ENCODE measurements around the gene GABRB2. TPM values are rescaled to one million over a fixed set of nuclear protein-coding genes. Genes with fewer than 3 reads are reported as not detected.

GABRB2 gene
- total RNA-seq, 1 donor from 2014 or later = 0.26 TPM

- peaks cover 4% of the 10 kb centered on the region for H3K4me1 Mint-ChIP-seq (ENCODE audit: unreplicated experiment)
- no peak for TF ChIP-seq CTCF (IDR thresholded peaks at IDR 0.05; ENCODE audit: unreplicated experiment)
- no peak for DNase-seq (ENCODE audit: low spot score)
Measured at GRCh38 chr5:161333194-161333880, 213.2 kb downstream of the GABRB2 start.

GRCh38 chr5:161332343-161332742 lies 214.2 kb downstream of the GABRB2 start:
- Mint-ChIP-seq H3K27ac (ENCODE audit: unreplicated experiment) (no peak overlapping the region), H3K9me3 (ENCODE audit: unreplicated experiment) (no peaks in the 10 kb centered on the region), H3K4me3 (ENCODE audit: unreplicated experiment) (no peak overlapping the region), H3K27me3 (ENCODE audit: unreplicated experiment) (no peaks in the 10 kb centered on the region), H3K4me1 (ENCODE audit: unreplicated experiment) (peaks cover 4% of the 10 kb centered on the region), H3K36me3 (ENCODE audit: low read depth, unreplicated experiment) (no peaks in the 10 kb centered on the region)
- DNase-seq (ENCODE audit: low spot score) = no peak
- no peak for TF ChIP-seq CTCF (IDR thresholded peaks at IDR 0.05; ENCODE audit: unreplicated experiment)

More at GRCh38 chr5:161333194-161333880, 213.2 kb downstream of the GABRB2 start:
- H3K4me3 Mint-ChIP-seq (ENCODE audit: unreplicated experiment) = no peak overlapping the region
- no peaks in the 10 kb centered on the region for H3K9me3 Mint-ChIP-seq (ENCODE audit: unreplicated experiment)
- no peaks in the 10 kb centered on the region for H3K36me3 Mint-ChIP-seq (ENCODE audit: low read depth, unreplicated experiment)
- no peak overlapping the region for H3K27ac Mint-ChIP-seq (ENCODE audit: unreplicated experiment)
- H3K27me3 Mint-ChIP-seq (ENCODE audit: unreplicated experiment) = no peaks in the 10 kb centered on the region

DNA sequence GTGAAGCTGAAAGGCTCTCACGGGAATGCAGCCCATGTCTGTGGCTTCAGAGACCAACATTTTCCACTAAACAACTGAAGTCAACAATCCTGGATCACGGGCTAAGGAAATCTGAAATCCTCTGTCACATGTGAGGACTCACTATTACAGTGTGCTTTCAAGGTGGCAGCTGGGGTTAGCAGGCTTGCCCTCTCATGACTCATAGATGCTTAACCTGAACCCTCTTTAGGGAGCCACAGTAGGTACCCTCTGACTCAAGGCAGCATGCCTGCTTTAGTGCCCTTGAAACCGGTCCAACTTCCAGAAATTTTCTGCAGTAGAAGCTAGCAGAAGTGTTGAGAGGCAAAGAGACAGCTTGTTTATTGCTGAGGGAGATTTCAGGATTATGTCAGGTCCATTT lies 232.5 kb downstream of the GABRB2 start:
- Mint-ChIP-seq H3K4me3 (ENCODE audit: unreplicated experiment) (no peak overlapping the region), H3K4me1 (ENCODE audit: unreplicated experiment) (peaks cover 23% of the 10 kb centered on the region), H3K27ac (ENCODE audit: unreplicated experiment) (no peak overlapping the region), H3K36me3 (ENCODE audit: low read depth, unreplicated experiment) (no peaks in the 10 kb centered on the region), H3K27me3 (ENCODE audit: unreplicated experiment) (peaks cover 1% of the 10 kb centered on the region), H3K9me3 (ENCODE audit: unreplicated experiment) (no peaks in the 10 kb centered on the region)
- no peak for DNase-seq (ENCODE audit: low spot score)
- no peak for TF ChIP-seq CTCF (IDR thresholded peaks at IDR 0.05; ENCODE audit: unreplicated experiment)

GRCh38 chr5:161312882-161313281 lies 233.6 kb downstream of the GABRB2 start:
- DNase-seq (ENCODE audit: low spot score) = peak; percentile 29
- H3K27me3 Mint-ChIP-seq (ENCODE audit: unreplicated experiment) = peaks cover 1% of the 10 kb centered on the region
- H3K4me3 Mint-ChIP-seq (ENCODE audit: unreplicated experiment) = no peak overlapping the region
- H3K9me3 Mint-ChIP-seq (ENCODE audit: unreplicated experiment) = no peaks in the 10 kb centered on the region
- H3K4me1 Mint-ChIP-seq (ENCODE audit: unreplicated experiment) = peaks cover 23% of the 10 kb centered on the region
- TF ChIP-seq CTCF (IDR thresholded peaks at IDR 0.05; ENCODE audit: unreplicated experiment) = no peak
- H3K36me3 Mint-ChIP-seq (ENCODE audit: low read depth, unreplicated experiment) = no peaks in the 10 kb centered on the region
- peak overlapping the region; percentile 78 for H3K27ac Mint-ChIP-seq (ENCODE audit: unreplicated experiment)

- Mint-ChIP-seq H3K27ac (ENCODE audit: unreplicated experiment) (no peak overlapping the region), H3K36me3 (ENCODE audit: low read depth, unreplicated experiment) (no peaks in the 10 kb centered on the region), H3K4me1 (ENCODE audit: unreplicated experiment) (peaks cover 23% of the 10 kb centered on the region), H3K4me3 (ENCODE audit: unreplicated experiment) (no peak overlapping the region), H3K27me3 (ENCODE audit: unreplicated experiment) (peaks cover 1% of the 10 kb centered on the region), H3K9me3 (ENCODE audit: unreplicated experiment) (no peaks in the 10 kb centered on the region)
- no peak for DNase-seq (ENCODE audit: low spot score)
- TF ChIP-seq CTCF (IDR thresholded peaks at IDR 0.05; ENCODE audit: unreplicated experiment) = no peak
Measured at GRCh38 chr5:161311965-161312364, 234.6 kb downstream of the GABRB2 start.
